OCI-LY3 (cell line): Measurements from ENCODE around the gene SMIM21.

ENCODE experiments used
- EZH2phosphoT487 ChIP-seq: fragments of 200-600 bp; shearing (Covaris generic); IDR thresholded peaks from 2 replicates; pipeline ENCODE4 v1.6.1; 2018; ENCODE audit warnings: antibody characterized with exemption, mixed run types, low read depth
- TF ChIP-seq, protein P1 (sequence below): fragments of 200-600, 300-600 bp; sonication (generic); IDR thresholded peaks from 2 replicates; pipeline ENCODE4 v1.5.1; 2014; ENCODE audit warnings: antibody characterized with exemption, low read length, low read depth

DNA sequence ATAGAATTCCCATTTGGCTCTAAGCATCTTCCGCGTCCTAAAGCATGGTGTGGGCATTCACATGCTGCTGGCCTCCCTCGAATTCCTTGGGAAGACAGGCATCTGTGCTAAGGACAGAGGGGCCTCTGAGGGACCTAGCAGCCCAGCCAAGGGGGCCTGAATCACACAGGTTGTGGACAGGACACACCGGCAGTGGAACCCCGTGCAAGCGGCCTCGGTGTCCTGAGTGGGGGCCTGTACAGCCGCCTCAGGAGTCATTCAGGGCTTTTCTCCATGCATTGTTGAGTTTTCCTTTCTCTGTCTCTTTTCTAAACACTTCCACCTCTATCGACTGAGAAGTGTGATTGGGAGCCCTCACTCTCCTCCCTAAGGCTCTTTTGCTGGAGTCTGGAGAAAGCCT lies 44.3 kb upstream of the SMIM21 start:
- TF ChIP-seq, protein P1, sequence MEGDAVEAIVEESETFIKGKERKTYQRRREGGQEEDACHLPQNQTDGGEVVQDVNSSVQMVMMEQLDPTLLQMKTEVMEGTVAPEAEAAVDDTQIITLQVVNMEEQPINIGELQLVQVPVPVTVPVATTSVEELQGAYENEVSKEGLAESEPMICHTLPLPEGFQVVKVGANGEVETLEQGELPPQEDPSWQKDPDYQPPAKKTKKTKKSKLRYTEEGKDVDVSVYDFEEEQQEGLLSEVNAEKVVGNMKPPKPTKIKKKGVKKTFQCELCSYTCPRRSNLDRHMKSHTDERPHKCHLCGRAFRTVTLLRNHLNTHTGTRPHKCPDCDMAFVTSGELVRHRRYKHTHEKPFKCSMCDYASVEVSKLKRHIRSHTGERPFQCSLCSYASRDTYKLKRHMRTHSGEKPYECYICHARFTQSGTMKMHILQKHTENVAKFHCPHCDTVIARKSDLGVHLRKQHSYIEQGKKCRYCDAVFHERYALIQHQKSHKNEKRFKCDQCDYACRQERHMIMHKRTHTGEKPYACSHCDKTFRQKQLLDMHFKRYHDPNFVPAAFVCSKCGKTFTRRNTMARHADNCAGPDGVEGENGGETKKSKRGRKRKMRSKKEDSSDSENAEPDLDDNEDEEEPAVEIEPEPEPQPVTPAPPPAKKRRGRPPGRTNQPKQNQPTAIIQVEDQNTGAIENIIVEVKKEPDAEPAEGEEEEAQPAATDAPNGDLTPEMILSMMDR: no peak
- no peak for TF ChIP-seq EZH2phosphoT487
